HS-5 (cell line): ENCODE results near the gene MAPK8IP1.
A peak's percentile ranks its signal among the peaks of the same experiment; 100 is the strongest.
"Not testable (repeated sequence)": the region's sequence is repeated elsewhere in the genome, so short reads cannot be mapped to it uniquely, and the experiment has no call there.

Experiments
- DNase-seq: peaks from one replicate; pipeline ENCODE4 v3.0.0-alpha.2; 2012; ENCODE audit warnings: low read depth

MAPK8IP1 gene

DNA sequence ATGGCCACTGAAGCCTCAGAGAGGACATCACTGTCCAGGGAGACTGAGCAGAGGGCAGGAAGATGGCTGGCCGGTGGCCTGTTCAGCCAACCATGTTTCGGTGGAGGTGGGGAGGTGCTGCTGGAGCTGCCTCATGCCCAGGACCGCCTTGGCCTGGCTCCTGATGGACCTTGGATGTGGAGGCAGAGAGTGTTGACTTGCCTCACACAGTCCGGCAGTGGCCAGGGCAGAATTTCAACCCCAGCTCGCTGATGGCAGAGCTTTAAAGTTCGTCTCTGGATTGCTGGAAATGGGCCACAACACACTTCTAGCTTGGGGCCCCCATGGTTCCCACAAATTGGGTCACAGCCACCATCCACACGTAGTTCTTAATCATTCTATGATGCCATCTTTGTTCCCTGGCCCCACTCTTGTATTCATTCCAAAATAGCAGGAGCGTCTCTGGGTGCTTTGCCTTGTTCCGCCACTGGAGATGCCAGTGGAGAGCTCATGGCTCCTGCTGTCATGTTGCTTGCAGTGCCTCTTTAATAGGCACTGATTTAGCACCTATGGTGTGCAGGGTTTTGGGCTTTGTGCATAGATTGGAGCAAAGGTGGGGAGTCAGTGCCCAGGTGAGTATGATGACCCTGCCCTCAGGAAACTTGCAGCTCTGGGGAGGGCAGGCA, 5.6 kb downstream of the MAPK8IP1 start:
- DNase-seq: no peak

DNA sequence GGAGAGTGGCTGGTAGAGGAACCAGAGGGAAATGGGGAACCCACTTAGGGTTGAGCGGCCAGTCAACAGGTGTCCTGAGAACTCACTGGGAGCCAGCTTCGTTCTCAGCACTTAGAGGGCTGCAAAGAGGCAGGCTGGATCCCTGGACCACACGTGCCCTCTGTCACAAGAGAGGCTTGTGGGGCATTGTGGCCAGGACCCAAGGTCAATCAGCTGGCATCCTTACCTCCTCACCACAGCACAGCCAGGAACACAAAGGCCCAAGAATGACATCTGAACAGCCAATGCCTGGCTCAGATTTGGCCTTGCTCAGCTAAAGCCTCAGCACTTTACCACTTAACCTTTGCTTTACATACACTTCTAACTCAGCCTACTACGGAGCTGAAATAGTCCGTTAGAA, 7.4 kb downstream of the MAPK8IP1 start:
- no peak for DNase-seq

DNA sequence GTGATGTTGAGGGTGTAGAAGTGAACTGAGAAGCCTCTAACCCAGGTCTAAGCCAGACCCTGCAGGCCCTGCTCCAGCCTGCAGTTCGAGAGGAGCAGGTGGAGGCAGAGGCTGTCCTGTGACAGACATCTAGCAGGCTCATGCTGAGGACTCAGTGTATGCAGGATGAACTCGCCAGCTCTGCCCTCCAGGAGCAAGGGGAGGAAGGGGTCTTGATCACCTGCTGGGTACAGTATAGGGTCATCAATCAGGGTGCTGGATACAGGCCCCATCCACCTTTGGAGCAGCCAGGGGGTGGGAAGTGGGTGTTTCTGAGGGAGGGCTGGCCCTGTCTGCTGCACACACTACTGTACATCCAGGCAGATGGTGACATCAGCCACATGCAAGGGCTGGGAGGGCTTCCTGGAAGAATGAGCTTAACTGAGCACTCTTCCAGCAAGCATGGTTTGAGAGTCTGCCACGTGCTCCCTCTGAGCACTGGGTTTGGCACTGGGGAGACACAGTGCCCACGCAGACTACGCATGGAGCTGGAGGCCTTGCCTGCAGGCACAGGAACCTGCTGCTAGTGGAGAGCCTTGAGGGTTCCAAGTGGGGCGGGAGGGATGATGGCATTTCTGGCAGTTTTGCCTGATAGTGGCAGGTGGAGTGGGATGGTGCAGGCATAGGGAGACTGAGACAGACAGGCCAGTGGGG, 9.2 kb downstream of the MAPK8IP1 start:
- DNase-seq: no peak

DNA sequence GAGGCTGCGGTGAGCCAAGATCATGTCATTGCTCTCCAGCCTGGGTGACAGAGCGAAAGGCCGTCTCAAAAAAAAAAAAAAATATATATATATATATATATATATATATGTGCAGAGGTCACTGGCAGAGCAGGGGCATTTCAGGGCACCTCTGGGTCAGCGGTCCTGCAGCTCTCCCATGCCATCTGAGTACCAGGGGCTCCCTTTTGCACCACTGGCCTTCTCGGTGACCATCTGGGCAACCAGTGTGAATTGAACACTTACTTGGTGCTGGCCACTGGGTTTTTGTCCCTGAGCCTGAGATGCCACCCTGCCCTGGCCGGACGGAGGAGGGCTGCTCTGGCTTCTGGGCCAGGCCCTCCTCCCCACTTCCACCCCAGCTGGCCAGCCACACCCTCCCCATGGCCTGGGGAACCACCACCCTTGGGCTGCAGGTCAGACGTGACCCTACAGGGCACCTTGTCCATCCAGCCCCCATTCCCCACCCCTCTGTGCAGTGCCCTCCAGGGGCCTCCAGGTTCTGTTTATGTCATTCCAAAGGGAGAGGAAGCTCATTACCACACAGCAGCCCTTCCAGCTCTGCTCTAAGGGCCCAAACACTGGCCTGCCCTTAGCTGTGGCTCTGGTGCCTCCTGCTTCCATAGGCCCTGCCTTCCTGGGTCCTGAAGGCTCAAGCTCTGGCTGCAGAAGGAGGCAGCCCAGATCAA, 10.3 kb downstream of the MAPK8IP1 start:
- DNase-seq: no peak

GRCh38 chr11:45896422-45896984, 11.1 kb downstream of the MAPK8IP1 start:
- DNase-seq: no peak

DNA sequence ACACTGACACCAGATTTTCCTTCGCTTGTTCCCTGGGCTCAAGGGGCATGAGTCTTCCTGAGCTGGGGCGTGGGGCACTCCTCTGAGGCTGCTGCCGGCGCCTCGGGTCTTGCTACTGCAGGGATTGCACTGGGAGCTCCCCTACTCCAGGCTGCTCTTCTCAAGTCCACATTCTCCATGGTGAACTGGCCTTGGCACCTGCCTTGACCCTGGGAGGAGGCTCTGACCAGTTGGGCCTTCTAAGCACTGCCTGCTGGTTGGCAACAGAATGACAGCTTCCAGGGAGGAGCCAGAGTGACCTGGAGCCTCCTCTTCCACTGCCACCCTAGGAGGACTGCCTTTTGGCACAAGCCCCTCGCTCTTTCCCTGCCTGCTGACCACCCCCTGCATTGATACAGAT, 12.1 kb downstream of the MAPK8IP1 start:
- DNase-seq: no peak

- no peak for DNase-seq
Observed at GRCh38 chr11:45899086-45899447, 13.6 kb downstream of the MAPK8IP1 start.

DNA sequence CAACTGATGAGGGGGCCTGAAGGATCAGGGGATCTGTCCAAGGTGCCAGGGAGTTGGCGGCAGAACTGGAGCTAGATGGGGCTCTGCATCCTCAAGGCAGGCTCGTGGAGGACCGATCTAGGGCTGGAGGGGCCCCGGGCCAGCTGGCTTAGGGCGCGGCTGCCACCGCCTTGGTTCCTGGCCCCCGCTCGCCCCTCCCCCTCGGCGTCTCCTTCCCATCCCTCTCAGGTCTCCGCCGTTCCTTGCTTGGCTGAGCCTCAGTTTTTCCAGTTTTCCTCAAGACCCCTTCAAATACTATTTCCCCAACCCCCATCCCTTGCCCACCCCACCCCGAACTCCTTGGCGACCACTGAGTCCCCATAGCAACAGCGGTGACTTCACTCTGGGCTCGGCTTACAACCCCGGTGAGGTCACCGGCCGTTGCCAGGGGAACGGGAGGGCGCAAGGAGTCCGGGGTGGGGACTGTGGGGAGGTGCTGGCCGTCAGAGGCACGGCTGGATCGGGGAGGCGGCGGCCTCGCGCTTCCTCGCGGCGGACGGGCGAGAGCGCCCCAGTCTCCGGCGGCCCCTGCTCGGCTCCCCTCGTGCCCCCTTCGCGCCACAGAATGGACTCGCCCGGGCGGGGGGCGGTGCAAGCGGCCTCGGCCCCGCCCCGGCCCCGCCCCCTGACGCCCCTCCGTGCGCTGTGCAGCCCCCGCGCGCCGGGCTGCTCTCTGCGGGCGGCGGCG, 14.2 kb downstream of the MAPK8IP1 start:
- peak; percentile 71 for DNase-seq

DNA sequence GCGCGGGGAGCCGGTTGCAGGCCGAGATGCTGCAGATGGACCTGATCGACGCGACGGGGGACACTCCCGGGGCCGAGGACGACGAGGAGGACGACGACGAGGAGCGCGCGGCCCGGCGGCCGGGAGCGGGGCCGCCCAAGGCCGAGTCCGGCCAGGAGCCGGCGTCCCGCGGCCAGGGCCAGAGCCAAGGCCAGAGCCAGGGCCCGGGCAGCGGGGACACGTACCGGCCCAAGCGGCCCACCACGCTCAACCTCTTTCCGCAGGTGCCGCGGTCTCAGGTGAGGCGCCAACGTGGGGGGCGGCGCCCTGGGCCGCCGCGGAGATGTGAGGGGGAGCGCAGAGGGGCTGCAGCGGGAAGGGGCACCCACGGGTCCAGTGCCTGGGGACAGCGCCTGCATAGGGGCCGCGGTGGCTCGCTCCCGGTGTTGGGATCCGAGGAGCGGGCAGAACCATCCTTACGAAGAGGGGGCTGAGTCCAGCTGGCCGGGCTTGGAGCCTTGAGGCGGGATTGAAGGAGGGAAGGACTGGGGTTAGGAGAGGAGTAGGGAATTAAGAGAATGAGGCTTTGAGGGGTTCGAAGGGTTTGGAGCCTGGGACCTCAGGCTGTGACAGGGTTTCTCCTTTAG, 14.8 kb downstream of the MAPK8IP1 start:
- not testable (repeated sequence) for DNase-seq

DNA sequence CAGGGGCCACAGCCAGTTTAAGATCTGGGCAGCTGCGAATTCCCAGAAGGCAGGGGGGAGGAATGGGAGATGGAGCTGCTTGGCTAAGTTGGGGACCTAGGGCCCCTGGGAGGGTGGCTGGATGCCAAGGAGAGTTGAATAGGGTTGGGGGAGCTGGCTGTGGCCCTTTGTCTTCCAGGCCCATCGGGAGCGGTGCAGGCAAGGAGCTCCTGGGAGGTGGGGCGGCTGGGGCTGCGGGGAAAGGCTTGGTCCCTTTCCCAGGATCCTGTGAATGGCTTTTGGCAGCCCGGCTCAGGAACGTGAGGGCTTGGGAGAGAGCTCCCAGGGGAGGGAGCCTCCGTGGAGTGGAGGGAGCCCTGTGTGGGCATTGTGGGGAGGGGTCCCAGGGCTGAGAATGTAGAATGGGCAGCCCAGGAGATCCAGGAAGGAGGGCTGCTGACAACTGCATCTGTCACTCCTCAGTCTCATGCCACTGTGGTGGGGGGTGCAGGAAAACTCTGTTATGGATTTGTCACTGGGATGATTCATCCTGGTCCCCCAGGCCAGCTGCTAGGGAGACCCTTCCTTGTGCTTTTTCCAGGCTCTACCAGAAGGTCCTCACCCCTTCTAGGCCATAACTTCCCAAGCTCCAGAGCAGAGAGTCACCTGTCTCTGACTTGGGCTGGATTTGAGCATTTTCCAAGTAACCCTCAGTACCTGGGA, 15.6 kb downstream of the MAPK8IP1 start:
- DNase-seq: no peak

GRCh38 chr11:45901626-45902025, 16.2 kb downstream of the MAPK8IP1 start:
- no peak for DNase-seq

DNA sequence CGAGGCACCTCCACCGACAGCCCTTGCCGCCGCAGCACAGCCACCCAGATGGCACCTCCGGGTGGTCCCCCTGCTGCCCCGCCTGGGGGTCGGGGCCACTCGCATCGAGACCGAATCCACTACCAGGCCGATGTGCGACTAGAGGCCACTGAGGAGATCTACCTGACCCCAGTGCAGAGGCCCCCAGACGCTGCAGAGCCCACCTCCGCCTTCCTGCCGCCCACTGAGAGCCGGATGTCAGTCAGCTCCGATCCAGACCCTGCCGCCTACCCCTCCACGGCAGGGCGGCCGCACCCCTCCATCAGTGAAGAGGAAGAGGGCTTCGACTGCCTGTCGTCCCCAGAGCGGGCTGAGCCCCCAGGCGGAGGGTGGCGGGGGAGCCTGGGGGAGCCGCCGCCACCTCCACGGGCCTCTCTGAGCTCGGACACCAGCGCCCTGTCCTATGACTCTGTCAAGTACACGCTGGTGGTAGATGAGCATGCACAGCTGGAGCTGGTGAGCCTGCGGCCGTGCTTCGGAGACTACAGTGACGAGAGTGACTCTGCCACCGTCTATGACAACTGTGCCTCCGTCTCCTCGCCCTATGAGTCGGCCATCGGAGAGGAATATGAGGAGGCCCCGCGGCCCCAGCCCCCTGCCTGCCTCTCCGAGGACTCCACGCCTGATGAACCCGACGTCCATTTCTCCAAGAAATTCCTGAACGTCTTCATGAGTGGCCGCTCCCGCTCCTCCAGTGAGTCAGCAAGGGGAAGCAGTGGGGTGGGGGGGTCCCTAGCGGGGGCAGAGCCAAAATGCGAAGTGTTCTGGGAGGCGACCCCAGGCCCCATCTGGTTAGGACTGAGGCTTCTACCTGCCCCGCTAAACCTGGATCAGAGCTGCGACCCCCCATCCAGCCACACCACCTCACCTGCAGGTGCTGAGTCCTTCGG, 17.3 kb downstream of the MAPK8IP1 start:
- no peak for DNase-seq

- no peak for DNase-seq
Observed at GRCh38 chr11:45904309-45904915, 19.0 kb downstream of the MAPK8IP1 start.

DNA sequence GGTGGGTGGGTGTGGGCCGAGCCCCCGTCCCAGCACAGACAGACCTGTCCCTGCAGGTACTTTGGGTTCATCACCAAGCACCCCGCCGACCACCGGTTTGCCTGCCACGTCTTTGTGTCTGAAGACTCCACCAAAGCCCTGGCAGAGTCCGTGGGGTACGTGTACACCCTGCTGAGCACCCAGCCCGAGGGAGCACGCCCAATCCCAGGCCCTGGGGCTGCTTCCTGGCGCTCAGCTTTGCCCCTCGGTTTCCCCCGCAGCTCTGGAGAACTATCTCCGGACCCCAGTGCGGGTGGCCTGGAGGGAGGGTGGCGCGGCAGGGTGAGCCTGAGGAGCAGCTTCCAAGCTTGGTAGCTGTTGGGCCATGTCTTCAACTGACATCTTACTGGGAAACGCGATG, 19.6 kb downstream of the MAPK8IP1 start:
- no peak for DNase-seq

GRCh38 chr11:45905576-45905975, 20.1 kb downstream of the MAPK8IP1 start:
- not testable (repeated sequence) for DNase-seq

DNA sequence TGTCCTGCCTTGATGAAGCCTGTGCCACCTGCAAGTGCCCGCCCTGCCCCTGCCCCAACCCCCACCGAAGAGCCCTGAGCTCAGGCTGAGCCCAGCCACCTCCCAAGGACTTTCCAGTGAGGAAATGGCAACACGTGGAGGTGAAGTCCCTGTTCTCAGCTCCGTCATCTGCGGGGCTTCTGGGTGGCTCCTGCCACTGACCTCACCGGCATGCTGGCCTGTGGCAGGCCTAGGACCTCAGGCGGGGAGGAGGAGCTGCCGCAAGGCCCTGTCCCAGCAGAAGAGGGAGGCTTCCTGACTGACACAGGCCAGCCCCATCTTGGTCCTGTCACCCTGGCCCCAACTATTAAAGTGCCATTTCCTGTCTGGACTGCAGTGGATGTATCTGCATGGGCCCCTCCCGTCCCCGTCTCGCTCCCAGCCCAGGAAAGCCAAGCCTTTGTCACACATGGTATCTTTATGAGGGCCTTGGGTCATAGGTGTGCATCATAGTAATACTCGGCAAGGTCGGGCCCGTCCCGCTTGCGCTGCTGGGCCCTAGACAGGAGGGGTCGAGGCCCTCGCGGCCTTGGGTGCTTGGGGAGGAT, 20.7 kb downstream of the MAPK8IP1 start:
- no peak for DNase-seq

DNA sequence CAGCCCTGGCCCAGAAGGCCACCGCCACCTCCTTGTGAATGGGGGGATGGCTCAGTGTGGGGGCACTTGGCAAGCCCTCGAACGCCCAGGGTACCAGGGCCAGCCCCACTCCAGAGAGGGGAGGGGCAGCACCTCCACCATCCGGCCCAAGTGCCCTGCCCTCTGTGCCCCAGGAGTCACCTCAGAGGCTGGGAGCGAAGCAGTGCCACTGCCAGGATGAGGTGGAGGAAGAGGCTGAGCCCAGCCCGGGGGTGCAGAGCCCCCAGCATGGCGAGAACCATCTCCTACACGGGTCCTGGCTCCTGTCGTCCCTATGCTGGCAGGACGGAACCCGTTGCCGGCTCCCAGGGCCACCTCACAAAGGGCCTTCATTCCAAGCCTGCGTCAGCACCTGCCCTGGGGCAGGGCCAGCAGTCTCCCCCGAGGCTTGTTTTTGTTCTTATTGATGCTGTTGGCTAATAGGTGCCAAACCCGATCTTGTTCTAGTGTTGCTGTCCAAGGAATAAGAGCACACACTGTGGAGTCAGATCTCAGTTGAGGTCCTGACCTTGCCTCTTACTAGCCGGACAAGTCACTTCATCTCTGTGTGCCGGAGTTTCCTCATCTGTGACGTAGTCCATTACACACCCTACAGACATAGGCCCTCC, 21.6 kb downstream of the MAPK8IP1 start, which contains the start of gene FREY1:
Gene FREY1 (minus strand): TSS at position 307 of the 647 bp plus-strand sequence. CDS start 26 bp downstream, at position 281.
- DNase-seq: no peak

- no peak for DNase-seq
Observed at GRCh38 chr11:45907911-45908370, 22.5 kb downstream of the MAPK8IP1 start.
